Measurements from ENCODE around the gene PRKN.
A peak's percentile ranks its signal among the peaks of the same experiment; 100 is the strongest.

The PRKN gene

DNA sequence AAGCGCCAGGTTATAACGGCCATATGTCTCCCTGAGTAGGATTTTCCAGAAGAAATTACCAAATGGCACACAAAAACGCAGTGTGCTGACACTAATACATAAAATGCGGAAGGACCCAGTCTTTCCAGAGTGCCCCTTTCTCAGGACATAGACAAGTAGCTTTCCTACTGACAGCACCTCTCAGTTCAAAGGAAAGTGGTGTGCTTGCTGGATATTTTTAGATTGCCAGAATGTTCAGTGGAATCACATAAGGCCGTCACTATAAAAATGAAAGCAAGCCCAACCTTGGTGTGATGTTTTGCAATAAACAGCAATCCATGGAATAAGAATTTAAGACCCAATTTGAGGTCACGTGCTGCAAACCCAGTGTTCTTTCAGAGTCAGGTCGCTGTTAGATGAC lies 1318.2 kb downstream of the PRKN start:
- no peak for DNase-seq (ENCODE audit: low read depth)
- TF ChIP-seq, protein P1, sequence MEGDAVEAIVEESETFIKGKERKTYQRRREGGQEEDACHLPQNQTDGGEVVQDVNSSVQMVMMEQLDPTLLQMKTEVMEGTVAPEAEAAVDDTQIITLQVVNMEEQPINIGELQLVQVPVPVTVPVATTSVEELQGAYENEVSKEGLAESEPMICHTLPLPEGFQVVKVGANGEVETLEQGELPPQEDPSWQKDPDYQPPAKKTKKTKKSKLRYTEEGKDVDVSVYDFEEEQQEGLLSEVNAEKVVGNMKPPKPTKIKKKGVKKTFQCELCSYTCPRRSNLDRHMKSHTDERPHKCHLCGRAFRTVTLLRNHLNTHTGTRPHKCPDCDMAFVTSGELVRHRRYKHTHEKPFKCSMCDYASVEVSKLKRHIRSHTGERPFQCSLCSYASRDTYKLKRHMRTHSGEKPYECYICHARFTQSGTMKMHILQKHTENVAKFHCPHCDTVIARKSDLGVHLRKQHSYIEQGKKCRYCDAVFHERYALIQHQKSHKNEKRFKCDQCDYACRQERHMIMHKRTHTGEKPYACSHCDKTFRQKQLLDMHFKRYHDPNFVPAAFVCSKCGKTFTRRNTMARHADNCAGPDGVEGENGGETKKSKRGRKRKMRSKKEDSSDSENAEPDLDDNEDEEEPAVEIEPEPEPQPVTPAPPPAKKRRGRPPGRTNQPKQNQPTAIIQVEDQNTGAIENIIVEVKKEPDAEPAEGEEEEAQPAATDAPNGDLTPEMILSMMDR (IDR thresholded peaks at IDR 0.05; ENCODE audit: low read length, missing control alignments): no peak
- H3K4me3 ChIP-seq (replicated peaks; ENCODE audit: low read depth, low read length): no peak overlapping the region

DNA sequence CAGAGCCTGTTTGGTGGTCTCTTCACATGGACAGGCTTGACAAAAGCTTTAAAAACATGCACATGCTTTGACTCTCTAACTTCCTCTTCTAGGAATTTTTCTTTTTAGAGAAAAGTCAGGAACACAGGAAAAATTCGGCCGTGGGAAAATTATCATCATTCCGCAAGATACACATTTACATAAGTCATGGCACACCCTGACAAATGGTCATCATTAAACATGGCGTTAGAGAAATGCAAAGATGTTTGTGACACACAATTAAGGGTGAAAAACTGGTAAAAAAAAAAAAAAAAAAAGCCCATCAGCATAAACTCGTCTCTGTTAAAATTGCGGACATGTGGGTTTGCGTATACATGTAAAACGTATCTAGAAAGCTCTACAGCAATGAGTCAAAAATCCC lies 1319.5 kb downstream of the PRKN start:
- TF ChIP-seq, protein P1 (IDR thresholded peaks at IDR 0.05; ENCODE audit: low read length, missing control alignments): no peak
- DNase-seq (ENCODE audit: low read depth): no peak
- H3K4me3 ChIP-seq (replicated peaks; ENCODE audit: low read depth, low read length): no peak overlapping the region

DNA sequence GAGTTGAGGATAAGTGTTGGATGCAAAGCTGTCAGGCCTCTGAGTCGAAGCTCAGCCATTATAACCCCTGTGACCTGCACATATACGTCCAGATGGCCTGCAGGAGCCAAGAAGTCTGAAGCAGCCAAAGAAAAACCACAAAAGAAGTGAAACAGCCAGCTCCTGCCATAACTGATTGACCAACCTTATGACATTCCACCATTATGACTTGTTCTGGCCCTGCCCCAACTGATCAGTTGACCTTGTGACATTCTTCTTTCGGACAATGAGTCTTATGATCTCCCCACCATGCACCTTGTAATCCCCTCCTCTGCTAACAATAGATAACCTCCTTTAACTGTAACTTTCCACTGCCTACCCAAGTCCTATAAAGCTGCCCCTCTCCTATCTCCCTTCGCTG lies 1320.0 kb downstream of the PRKN start:
- no peak overlapping the region for H3K4me3 ChIP-seq (replicated peaks; ENCODE audit: low read depth, low read length)
- peak; percentile 64 for DNase-seq (ENCODE audit: low read depth)

DNA sequence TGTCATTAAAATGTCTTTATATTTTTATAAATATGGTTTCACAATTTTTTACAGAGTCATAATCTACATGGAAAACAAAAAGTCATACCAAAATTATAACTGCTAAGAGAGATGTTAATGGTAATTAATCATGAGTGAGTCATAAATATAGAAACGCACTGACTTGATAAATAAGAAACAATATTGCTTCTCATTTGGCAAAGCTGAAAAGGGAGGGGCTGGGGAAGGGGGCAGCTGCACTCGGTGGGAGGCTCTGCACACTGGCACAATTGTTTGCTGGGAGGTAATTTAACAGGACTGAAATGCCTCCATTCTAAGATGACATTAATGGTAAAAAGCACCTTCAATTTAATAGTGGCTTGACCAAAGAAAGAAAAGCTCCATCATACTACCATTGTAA lies 1320.5 kb downstream of the PRKN start:
- DNase-seq (ENCODE audit: low read depth): no peak
- no peak overlapping the region for H3K4me3 ChIP-seq (replicated peaks; ENCODE audit: low read depth, low read length)
- TF ChIP-seq, protein P1 (IDR thresholded peaks at IDR 0.05; ENCODE audit: low read length, missing control alignments): no peak

More for the DNA sequence above, 1320.0 kb downstream of the PRKN start:
- TF ChIP-seq, protein P1 (IDR thresholded peaks at IDR 0.05; ENCODE audit: low read length, missing control alignments): no peak

DNA sequence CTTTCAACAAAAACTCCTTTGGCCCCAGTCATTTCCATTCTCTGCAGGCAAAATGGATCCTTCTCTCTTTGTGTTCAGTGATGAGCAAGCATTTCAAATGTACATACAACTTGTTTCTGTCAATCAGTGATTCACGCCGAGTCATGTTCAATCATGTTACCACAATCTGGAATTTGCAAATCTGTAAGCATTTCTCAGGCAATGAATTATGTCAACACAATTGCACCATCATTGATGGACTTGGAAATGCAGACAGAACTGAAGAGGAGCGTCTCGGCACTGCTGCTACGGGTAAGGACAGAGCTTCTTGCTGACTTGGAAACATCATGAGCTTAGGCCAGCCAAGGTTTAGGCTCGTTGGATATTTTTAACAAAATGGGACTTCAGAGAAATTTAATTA lies 1320.9 kb downstream of the PRKN start:
- no peak overlapping the region for H3K4me3 ChIP-seq (replicated peaks; ENCODE audit: low read depth, low read length)
- DNase-seq (ENCODE audit: low read depth): peak; percentile 87
- TF ChIP-seq, protein P1 (IDR thresholded peaks at IDR 0.05; ENCODE audit: low read length, missing control alignments): no peak

DNA sequence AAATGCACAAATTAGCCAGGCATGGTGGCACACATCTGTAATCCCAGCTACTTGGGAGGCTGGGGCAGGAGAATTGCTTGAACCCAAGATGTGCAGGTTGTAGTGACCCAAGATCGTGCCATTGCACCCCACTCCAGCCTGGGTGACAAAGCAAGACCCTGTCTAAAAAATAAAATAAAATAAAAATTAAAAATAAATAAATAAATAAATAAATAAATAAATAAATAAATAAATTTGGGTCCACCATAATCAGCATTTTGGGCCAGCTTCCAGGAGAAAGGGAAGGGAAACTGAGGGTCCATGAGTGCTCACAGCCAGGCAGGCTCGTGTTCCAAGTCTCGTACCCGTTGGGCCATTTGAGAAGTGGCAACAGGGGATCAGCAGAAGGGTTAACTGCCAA lies 1322.1 kb downstream of the PRKN start:
- H3K4me3 ChIP-seq (replicated peaks; ENCODE audit: low read depth, low read length): no peak overlapping the region
- DNase-seq (ENCODE audit: low read depth): no peak
- TF ChIP-seq, protein P1 (IDR thresholded peaks at IDR 0.05; ENCODE audit: low read length, missing control alignments): no peak

DNA sequence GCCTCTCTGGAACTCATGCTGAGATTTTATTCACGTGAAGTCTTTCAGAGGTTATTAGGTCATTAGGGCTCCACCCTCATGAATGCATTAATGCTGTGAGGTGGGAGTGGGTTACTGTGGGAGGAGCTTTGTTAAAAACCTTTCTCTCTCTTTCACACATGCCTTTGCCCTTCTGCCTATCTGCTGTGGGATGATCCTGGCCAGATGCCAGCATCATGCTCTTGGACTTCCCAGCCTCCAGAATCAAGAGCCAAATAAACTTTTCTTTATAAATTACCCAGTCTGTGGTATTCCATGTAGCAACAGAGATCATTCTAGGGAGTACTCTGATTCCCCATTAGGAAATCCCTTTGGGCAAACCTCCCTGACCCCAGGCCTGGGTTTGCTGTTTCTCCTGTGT lies 1323.8 kb downstream of the PRKN start:
- no peak for DNase-seq (ENCODE audit: low read depth)
- H3K4me3 ChIP-seq (replicated peaks; ENCODE audit: low read depth, low read length): no peak overlapping the region
- TF ChIP-seq, protein P1 (IDR thresholded peaks at IDR 0.05; ENCODE audit: low read length, missing control alignments): no peak
